Prostate gland (tissue), 2 donors: ENCODE results near the gene GHRL.

ENCODE experiments used
- CTCF ChIP-seq, 4 experiments: fragments of 200-600 bp in 2 of 4; fragments of 450-650 bp in 2 of 4; sonication (generic) in 2 of 4; IDR thresholded peaks; 1 replicate in 3 of 4; 2 replicates in 1 of 4; pipeline ENCODE4 v1.5.1; 2016 to 2019; ENCODE audit warnings: antibody characterized with exemption in 4 of 4, mild to moderate bottlenecking in 2 of 4, moderate library complexity in 2 of 4
- POLR2A ChIP-seq: fragments of 450-650 bp; IDR thresholded peaks from one replicate; pipeline ENCODE4 v1.6.1; 2016; ENCODE audit warnings: antibody characterized with exemption, mild to moderate bottlenecking

DNA sequence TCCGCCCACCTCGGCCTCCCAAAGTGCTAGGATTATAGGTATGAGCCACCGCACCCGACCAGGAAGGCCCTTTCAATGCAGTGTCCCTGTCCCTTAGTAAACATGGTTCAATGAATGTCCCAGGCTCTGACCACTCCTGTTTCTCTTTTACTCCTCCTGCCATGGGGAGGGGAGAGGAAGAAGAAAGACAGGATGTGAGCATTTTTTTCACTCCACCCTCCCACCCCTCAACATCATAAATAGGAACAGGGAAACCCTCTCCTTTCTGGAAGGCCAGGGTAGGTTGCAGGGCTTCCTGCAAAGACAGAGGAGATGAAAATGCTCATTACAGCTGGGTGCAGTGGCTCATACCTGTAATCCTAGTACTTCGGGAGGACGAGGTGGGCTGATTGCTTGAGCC lies 51.9 kb downstream of the GHRL start:
- no peak for TF ChIP-seq CTCF (IDR thresholded peaks at IDR 0.05)
- no peak for TF ChIP-seq POLR2A
